NCI-H2196 treated with DMSO at 0.1 percent for 48 hours (cell line): ENCODE results near the gene LRRK2.
"Not testable (repeated sequence)": the region's sequence is repeated elsewhere in the genome, so short reads cannot be mapped to it uniquely, and the experiment has no call there.

Experiments used
- DNase-seq: peaks from one replicate; lab custom pipeline; 2025; ENCODE audit not compliant: unreplicated experiment; lab: John Stamatoyannopoulos, UW

The LRRK2 gene

DNA sequence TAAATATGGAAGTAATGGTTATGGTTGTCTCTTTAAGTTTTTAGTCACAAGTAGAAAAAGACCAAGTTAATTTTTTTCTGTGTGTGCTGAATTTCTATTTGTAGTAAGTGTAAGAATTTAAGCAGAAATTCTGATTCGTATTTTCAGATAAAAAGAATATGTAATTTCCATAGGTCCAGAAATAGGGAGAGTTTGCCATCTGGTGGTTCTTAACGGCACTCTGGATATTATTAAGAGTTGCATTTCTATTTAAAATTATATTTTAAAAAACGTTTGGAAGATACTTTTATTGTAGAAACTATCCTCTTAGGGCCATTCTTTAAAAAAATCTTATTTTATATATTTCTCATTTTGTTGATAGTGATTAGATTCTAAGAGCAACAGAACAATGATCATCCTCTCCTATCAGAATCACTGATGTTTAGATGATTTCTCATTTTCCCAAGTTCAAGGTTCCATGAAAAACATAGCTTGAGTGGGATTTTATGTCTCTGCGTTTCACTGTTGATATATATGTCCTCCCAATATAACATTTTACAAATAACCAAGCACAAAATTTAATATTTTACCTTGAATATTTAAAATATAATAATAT, 88.3 kb downstream of the LRRK2 start:
- no peak for DNase-seq

GRCh38 chr12:40313928-40314327, 89.1 kb downstream of the LRRK2 start:
- DNase-seq, result no peak

DNA sequence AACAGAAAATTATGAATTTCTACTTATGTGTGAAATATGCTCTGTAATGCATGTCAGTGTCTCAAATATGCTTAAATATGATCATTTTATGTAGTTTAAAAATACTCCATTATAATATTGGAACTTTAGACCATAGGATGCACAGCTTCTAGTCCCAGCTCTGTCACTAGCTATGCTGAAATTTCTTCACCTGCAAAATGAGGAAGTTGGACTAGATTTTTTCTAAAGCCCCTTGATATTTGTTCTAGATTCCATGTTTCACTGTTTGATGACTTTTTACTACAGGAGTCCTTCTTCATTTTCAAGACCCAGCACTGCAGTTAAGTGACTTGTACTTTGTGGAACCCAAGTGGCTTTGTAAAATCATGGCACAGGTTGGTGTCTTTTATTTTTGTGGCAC, 90.1 kb downstream of the LRRK2 start:
- no peak for DNase-seq

DNA sequence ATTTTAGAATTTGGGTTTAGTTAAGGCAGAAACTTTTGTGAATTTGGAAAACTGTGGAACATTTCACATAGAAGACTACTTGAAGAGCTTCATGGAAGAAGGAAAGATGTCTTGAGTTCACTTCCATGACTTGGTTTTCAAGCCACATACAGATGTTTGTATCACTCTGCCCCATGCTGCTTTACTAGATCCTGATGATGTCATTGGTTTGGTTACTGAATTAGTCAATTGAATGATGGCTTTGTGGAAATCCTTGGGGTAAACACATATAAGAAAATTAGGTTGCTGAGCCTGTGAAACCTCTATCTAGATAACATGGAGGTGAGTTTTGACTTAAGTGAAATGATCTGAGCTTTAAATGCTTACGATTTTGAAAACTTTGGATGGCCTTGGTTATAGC, 90.6 kb downstream of the LRRK2 start:
- DNase-seq, result no peak

- no peak for DNase-seq
These were observed 99.5 kb downstream of the LRRK2 start for GRCh38 chr12:40324261-40324660.

GRCh38 chr12:40325349-40325960, 100.7 kb downstream of the LRRK2 start:
- DNase-seq, result no peak

DNA sequence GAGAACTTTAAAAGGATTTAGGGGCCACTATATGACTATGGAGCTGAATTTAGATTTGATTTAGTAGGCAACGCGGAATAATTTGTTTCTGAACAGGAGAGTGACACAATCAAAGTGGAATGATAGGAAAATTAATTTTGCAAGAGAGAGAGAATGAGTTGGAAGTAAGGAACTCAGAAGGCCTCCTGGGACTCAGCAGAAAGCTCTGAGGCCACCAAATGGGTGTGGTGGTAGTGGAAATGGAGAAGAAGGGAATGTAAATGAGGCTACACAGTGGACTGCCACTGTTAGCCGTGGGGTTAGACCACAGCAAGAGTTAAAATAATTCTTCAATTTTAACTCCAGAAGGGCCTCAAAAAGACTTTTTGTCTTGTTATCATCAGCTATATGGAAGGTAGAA, 102.7 kb downstream of the LRRK2 start:
- no peak for DNase-seq

GRCh38 chr12:40330180-40330579, 105.4 kb downstream of the LRRK2 start:
- DNase-seq, result no peak

GRCh38 chr12:40331886-40332285, 107.1 kb downstream of the LRRK2 start:
- DNase-seq, result no peak

DNA sequence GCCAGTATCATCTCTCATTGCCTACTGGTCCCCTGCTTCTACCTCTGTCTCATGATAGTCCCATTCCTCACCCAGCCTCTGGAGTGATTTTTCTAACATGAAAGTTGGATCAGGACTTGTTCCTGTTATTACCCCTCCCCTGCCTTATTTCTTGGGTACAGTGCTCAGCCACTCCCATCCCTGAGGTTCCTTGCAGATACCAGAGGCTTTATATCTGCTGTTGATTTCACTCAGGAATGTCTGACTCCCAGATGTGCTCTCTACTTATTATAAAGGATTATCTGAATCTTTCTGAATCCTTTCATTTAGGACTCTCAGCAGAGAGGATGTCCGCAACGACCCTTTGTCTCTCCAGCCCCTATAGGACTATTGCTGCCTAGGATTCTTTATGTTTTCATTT, 111.2 kb downstream of the LRRK2 start:
- DNase-seq, result no peak

DNA sequence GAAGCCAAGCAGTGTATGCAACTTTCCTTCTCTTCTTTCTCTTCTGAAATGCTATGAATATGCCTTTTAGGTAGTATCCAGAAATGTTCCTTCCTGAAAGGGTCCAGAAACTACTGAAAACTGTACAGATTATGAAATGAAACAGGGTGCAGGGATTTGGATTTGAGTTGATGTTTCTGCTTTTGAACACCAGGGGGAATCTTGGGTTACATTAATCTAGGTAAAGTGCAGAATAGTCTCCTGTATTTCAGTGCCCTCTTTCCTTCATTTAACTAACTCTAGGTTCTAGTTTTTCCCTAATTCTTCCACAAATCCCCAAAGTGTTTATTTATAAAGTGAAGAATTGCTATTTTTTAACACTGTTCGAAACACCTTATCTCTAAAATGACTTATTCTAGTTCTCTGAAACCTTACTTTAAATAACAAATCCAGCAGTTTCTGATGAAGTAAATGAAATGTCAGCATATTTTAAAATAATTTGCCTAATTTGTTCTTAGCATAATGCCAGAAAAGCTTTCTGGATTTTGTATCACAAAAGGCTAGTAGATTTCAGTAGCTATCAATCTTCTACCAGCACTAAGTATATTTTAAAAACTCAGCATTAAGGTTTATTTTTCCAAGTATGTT, 111.9 kb downstream of the LRRK2 start:
- no peak for DNase-seq

DNA sequence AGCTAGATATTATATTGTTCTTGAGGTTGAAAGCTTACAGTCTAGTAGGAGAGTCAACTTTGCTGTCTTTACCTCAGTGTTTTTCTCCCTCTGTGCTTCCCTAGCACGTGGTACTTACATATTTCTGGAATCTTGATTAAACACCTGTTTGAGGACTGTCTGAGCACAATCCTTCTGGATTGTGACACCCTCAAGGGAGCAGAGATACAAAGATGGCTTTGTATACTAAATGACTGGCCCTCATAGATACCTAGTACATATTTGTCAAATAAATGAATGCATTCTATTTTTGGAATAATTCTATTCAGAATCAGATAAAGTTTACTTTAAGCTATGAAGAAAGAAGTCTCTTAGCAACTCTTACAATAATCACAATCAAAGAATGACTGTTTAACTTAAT, 113.3 kb downstream of the LRRK2 start:
- no peak for DNase-seq

- DNase-seq, result no peak
These were observed 113.8 kb downstream of the LRRK2 start for GRCh38 chr12:40338621-40339020.

DNA sequence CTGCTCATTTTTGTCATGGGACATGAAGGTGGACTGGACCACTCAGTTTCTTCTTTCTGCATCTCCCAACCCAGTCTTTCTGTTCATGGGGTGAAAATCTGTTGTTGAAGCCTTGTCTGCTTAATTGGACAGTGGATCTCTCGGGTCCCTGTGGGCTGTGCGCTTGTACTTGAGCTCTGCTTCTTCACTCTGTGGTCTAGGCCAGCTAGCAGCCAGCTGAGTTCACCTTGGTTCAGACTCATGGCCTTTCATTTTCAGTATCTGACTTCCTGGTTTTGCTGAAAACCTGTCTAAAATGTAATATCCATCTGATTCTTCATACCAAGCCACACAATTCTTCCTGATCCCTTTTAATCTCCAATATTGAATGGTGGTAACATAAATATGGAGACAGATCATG, 117.2 kb downstream of the LRRK2 start:
- no peak for DNase-seq

- no peak for DNase-seq
These were observed 118.3 kb downstream of the LRRK2 start for GRCh38 chr12:40343124-40343523.

- no peak for DNase-seq
These were observed 119.5 kb downstream of the LRRK2 start for GRCh38 chr12:40344312-40344711.

DNA sequence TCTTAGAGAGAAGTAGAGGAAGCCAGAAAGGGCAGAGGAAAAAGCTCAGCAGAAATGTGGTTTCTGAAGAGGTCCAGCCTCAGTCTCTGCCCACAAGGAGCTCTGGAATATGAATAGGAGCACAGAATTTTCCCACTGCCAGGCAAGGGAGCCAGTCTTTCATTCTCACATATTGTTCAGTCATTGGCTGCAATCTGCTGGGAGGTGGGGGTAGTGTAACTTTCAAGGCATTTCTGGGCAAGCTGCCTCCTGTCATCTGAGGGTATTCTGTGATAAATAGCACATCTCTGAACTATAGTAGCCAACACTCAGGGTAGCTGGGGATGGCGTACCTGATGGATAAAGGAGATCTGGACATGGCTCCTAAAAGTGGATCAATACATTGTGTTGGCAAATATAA, 127.2 kb downstream of the LRRK2 start:
- DNase-seq, result no peak

- no peak for DNase-seq
These were observed 150.3 kb downstream of the LRRK2 start for GRCh38 chr12:40375076-40375475.

GRCh38 chr12:40376533-40377267, 151.9 kb downstream of the LRRK2 start:
- no peak for DNase-seq

- no peak for DNase-seq
These were observed 153.9 kb downstream of the LRRK2 start for GRCh38 chr12:40378691-40379090.

- no peak for DNase-seq
These were observed 157.4 kb downstream of the LRRK2 start for GRCh38 chr12:40382217-40382616.

DNA sequence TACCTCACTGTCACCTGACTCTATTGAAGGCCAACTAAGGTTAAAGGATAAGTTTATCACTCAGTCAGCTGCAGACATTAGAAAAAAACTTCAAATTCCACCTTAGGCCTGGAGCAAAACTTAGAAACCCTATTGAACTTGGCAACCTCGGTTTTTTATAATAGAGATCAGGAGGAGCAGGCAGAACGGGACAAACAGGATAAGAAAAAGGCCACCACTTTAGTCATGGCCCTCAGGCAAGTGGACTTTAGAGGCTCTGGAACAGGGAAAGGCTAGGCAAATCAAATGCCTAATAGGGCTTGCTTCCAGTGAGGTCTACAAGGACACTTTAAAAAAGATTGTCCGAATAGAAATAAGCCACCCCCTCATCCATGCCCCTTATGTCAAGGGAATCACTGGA, 162.5 kb downstream of the LRRK2 start:
- not testable (repeated sequence) for DNase-seq
